ENCODE measurements around the gene IL4.

Gene IL4

DNA sequence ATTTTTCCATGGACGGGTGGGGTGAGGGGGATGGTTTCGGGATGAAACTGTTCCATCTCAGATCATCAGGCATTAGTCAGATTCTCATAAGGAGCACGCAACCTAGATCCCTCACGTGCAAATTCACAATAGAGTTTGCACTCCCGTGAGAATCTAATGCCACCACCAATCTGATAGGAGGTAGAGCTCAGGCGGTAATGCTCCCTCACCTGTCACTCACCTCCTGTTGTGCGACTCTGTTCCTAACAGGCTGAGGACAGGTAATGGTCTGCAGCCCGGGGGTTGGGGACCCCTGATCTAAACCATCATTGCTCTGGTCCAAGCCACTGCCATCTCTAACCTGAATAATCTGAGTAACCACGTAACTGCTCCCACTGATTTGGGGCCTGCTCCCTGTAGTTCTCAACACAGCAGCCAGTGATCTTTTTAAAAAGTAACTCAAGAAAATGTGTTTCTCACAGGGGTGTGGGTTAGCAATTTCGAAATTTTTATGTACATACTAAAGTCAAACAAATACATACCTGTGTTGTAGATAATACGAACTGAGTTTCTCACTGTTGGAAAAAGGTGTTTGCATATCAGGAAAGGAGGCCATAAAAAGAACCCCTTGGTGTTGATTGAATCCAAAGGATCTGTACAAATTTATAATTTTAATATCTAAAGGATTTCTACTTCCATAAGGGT is 27.1 kb upstream of the IL4 start:
- TF ChIP-seq POLR2AphosphoS5 (IDR thresholded peaks at IDR 0.05; ENCODE audit: low read depth, low read length) (no peak), POLR2A (IDR thresholded peaks at IDR 0.05; ENCODE audit: low read depth, low read length) (no peak), TAF1 (IDR thresholded peaks at IDR 0.05; ENCODE audit: borderline replicate concordance, low read depth, low read length) (no peak)
- no peak for FAIRE-seq
- no peak for DNase-seq (ENCODE audit: insufficient read length)

GRCh38 chr5:132647473-132647872 is 26.3 kb upstream of the IL4 start:
- TF ChIP-seq TAF1 (IDR thresholded peaks at IDR 0.05; ENCODE audit: borderline replicate concordance, low read depth, low read length) (no peak), POLR2AphosphoS5 (IDR thresholded peaks at IDR 0.05; ENCODE audit: low read depth, low read length) (no peak), POLR2A (IDR thresholded peaks at IDR 0.05; ENCODE audit: low read depth, low read length) (no peak)
- DNase-seq (ENCODE audit: insufficient read length) (no peak), FAIRE-seq (no peak)

DNA sequence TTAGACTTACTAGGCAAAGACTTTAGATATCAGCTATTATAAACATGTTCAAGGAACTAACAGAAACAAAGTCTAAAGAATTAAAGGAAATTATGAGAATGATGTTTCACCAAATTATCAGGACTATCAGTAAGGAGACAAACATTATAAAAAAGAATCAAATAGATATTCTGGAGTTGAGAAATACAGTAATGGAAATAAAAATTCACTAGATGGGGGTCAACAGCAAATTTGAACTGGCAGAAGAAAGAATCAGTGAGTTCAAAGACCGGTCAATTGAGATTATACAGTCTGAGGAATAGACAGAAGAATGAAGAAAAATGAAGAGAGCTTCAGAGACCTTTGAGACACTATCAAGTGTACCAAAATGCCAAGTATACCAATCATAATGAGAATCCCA is 25.4 kb upstream of the IL4 start:
- TF ChIP-seq TAF1 (IDR thresholded peaks at IDR 0.05; ENCODE audit: borderline replicate concordance, low read depth, low read length) (no peak), POLR2AphosphoS5 (IDR thresholded peaks at IDR 0.05; ENCODE audit: low read depth, low read length) (no peak), POLR2A (IDR thresholded peaks at IDR 0.05; ENCODE audit: low read depth, low read length) (no peak)
- FAIRE-seq, result no peak

DNA sequence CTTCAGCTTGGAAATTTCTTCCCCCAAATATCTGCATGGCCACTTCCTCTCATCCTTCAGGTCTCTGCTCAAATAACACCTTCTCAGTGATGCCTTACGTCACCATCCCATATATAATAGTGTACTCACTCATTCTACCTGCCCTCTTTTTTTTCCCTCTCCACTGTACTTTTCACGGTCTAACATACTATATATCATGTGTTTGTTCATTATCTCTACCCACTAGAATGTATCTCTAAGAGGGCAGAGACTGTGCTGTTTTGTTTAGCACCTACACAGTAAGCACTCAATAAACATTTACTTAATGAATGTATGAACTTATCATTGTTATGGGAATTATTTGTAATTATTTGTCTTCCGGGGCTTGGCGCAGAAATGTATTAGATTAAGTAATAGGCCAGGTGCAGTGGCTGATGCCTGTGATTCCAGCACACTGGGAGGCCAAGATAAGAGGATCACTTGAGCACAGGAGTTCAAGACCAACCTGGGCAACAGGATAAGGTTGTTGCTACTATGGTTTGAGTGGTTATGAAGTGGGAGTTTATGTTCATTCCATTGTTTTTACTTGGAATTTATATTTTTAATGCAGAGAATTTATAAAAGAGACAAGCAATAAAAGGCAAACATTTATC is 21.8 kb upstream of the IL4 start:
- TF ChIP-seq POLR2AphosphoS5 (IDR thresholded peaks at IDR 0.05; ENCODE audit: low read depth, low read length) (no peak), TAF1 (IDR thresholded peaks at IDR 0.05; ENCODE audit: borderline replicate concordance, low read depth, low read length) (no peak), POLR2A (IDR thresholded peaks at IDR 0.05; ENCODE audit: low read depth, low read length) (no peak)
- DNase-seq (ENCODE audit: insufficient read length), result no peak
- no peak for FAIRE-seq

More for the DNA sequence above, 25.4 kb upstream of the IL4 start:
- DNase-seq (ENCODE audit: insufficient read length), result no peak

DNA sequence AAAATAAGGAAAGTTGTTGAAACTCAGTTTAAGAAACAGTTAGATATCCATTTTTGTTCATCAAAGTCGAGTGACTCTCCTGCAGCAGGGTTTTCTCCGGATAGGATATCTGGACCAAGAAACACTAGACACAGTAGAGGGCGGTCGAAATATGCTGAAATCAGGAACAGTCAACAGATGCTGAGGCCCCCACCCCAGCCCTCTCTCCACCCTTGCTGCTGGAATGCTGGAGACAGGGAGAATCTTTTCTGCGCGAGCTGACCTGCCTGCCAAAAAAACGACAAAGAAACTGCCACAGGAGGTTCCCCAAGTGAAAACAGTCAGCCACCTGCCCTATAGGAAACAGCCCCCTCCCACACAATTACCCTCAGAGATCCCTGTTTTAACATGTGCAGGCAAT is 20.1 kb upstream of the IL4 start:
- FAIRE-seq (peak; percentile 76), DNase-seq (ENCODE audit: insufficient read length) (no peak)
- TF ChIP-seq TAF1 (IDR thresholded peaks at IDR 0.05; ENCODE audit: borderline replicate concordance, low read depth, low read length) (no peak), POLR2AphosphoS5 (IDR thresholded peaks at IDR 0.05; ENCODE audit: low read depth, low read length) (no peak), POLR2A (IDR thresholded peaks at IDR 0.05; ENCODE audit: low read depth, low read length) (no peak)

- TF ChIP-seq POLR2A (IDR thresholded peaks at IDR 0.05; ENCODE audit: low read depth, low read length) (no peak), TAF1 (IDR thresholded peaks at IDR 0.05; ENCODE audit: borderline replicate concordance, low read depth, low read length) (no peak), POLR2AphosphoS5 (IDR thresholded peaks at IDR 0.05; ENCODE audit: low read depth, low read length) (no peak)
- no peak for DNase-seq (ENCODE audit: insufficient read length)
- peak; percentile 24 for FAIRE-seq
These were observed 17.7 kb upstream of the IL4 start for GRCh38 chr5:132655821-132656773.

GRCh38 chr5:132656774-132657355 is 16.9 kb upstream of the IL4 start:
- peak; percentile 80 for FAIRE-seq
- TF ChIP-seq POLR2AphosphoS5 (IDR thresholded peaks at IDR 0.05; ENCODE audit: low read depth, low read length), result no peak
- no peak for TF ChIP-seq TAF1 (IDR thresholded peaks at IDR 0.05; ENCODE audit: borderline replicate concordance, low read depth, low read length)
- no peak for TF ChIP-seq POLR2A (IDR thresholded peaks at IDR 0.05; ENCODE audit: low read depth, low read length)
- no peak for DNase-seq (ENCODE audit: insufficient read length)

- FAIRE-seq, result no peak
These were observed 16.0 kb upstream of the IL4 start, which contains the start of gene IL13 for GRCh38 chr5:132657676-132658380. TSS of gene IL13 (plus strand) at chr5:132658173. CDS start at chr5:132658187, 14 bp downstream.

DNA sequence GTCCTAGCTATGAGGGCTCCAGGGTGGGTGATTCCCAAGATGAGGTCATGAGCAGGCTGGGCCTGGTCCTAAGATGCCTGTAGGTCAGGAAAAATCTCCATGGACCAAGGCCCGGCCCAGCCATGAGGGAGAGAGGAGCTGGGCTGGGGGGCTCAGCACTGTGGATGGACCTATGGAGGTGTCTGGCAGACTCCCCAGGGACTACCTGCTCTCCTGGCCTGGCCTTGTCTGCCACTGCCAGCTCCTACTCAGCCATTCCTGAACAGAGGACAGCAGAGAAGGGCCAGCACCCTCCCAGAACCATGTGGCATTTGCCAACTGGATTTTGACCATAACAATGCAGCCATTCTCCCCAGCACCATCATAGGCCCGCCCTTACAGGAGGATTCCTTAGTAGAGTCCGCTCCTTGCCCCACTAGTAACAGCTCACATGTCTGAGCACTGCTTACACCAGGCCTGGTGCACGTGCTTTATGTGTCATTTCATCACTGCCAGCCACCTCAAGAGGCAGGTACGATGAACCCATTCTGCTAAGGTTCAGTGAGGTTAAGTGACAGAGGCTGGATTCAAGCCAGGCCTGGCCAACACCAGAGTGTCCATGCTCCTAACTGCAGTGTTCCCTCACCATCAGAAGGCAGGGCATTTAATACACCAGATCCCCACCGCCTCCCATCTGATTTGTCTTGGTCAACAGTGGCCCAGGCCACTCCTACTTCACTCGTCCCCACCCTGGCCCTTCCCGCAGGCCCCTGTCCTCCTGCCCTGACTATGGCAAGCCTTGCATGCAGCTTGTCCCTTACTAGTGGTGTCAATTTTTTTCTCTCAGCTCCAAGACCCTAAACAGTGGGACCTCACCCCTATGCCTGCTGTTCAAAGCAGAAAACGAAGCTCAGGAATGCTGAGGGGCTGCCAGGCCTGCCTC is 15.1 kb upstream of the IL4 start:
- no peak for DNase-seq (ENCODE audit: insufficient read length)
- TF ChIP-seq TAF1 (IDR thresholded peaks at IDR 0.05; ENCODE audit: borderline replicate concordance, low read depth, low read length), result no peak
- TF ChIP-seq POLR2A (IDR thresholded peaks at IDR 0.05; ENCODE audit: low read depth, low read length), result no peak
- TF ChIP-seq POLR2AphosphoS5 (IDR thresholded peaks at IDR 0.05; ENCODE audit: low read depth, low read length), result no peak
- FAIRE-seq, result no peak

More at GRCh38 chr5:132657676-132658380, 16.0 kb upstream of the IL4 start, which contains the start of gene IL13:
- DNase-seq (ENCODE audit: insufficient read length), result no peak
- TF ChIP-seq POLR2AphosphoS5 (IDR thresholded peaks at IDR 0.05; ENCODE audit: low read depth, low read length) (no peak), POLR2A (IDR thresholded peaks at IDR 0.05; ENCODE audit: low read depth, low read length) (no peak), TAF1 (IDR thresholded peaks at IDR 0.05; ENCODE audit: borderline replicate concordance, low read depth, low read length) (no peak)

Measured in GM12892 (cell line).